Activated naive CD8-positive, alpha-beta T cell treated with anti-CD3 and anti-CD28 coated beads, Interleukin-2, amount 10 ng/mL, durations not matched to agents 7 days and 5 days (primary cell): ENCODE data around the gene LRTM2. TPM values are rescaled to one million over a fixed set of nuclear protein-coding genes. Genes with fewer than 3 reads are reported as not detected.

Experiments used
- ATAC-seq: fragments of 150-1000 bp; cut with Tn5 transposase; one replicate; pipeline ENCODE4 v1.10.0; 2021; ENCODE audit warnings: low read depth, moderate library complexity
- POLR2A ChIA-PET: fragments of 350-600 bp; sonication (Branson Sonifier 250); formaldehyde crosslinking; loops from one replicate; lab custom pipeline; 2021; ENCODE audit warnings: antibody characterized with exemption; lab: Charles Lee
- DNase-seq: peaks from one replicate; pipeline ENCODE4 v3.0.0; 2021
- H3K27ac Mint-ChIP-seq: one replicate; pipeline ENCODE4 v1.8.0; 2022; ENCODE audit warnings: mild to moderate bottlenecking, mixed read lengths
- H3K27me3 Mint-ChIP-seq: one replicate; pipeline ENCODE4 v1.8.0; 2022; ENCODE audit warnings: mild to moderate bottlenecking, moderate library complexity, mixed read lengths
- H3K36me3 Mint-ChIP-seq: one replicate; pipeline ENCODE4 v1.8.0; 2021; ENCODE audit warnings: mild to moderate bottlenecking, mixed read lengths
- H3K4me1 Mint-ChIP-seq: one replicate; pipeline ENCODE4 v1.8.0; 2021; ENCODE audit warnings: mixed read lengths
- H3K4me3 Mint-ChIP-seq: one replicate; pipeline ENCODE4 v1.8.0; 2022; ENCODE audit warnings: mild to moderate bottlenecking, moderate library complexity, mixed read lengths
- H3K9me3 Mint-ChIP-seq: one replicate; pipeline ENCODE4 v1.8.0; 2021; ENCODE audit warnings: mixed read lengths
- total RNA-seq, 2 experiments: library from RNA; stranded (reverse); gene quantifications; one replicate each; pipeline ENCODE4 v1.2.3, GENCODE V29; 2021

Gene LRTM2
- total RNA-seq, 2 experiments from 2014 or later: not detected

GRCh38 chr12:1832801-1833595 is 12.6 kb downstream of the LRTM2 start:
- H3K27me3 Mint-ChIP-seq: peaks cover 14% of the 10 kb centered on the region
- no peak for ATAC-seq
- H3K27ac Mint-ChIP-seq: no peak overlapping the region
- H3K4me1 Mint-ChIP-seq: no peaks in the 10 kb centered on the region
- H3K9me3 Mint-ChIP-seq: no peaks in the 10 kb centered on the region
- DNase-seq: no peak
- POLR2A ChIA-PET: no interaction called here
- no peaks in the 10 kb centered on the region for H3K36me3 Mint-ChIP-seq
- H3K4me3 Mint-ChIP-seq: no peak overlapping the region

GRCh38 chr12:1833596-1834028 is 13.2 kb downstream of the LRTM2 start:
- Mint-ChIP-seq H3K4me1 (no peaks in the 10 kb centered on the region), H3K4me3 (no peak overlapping the region), H3K9me3 (no peaks in the 10 kb centered on the region), H3K36me3 (no peaks in the 10 kb centered on the region), H3K27ac (no peak overlapping the region), H3K27me3 (peaks cover 14% of the 10 kb centered on the region)
- no peak for DNase-seq
- ATAC-seq: no peak
- POLR2A ChIA-PET: no interaction called here

GRCh38 chr12:1834186-1834925 is 14.0 kb downstream of the LRTM2 start:
- no peak overlapping the region for H3K27ac Mint-ChIP-seq
- H3K27me3 Mint-ChIP-seq: peaks cover 16% of the 10 kb centered on the region
- H3K36me3 Mint-ChIP-seq: no peaks in the 10 kb centered on the region
- no peak overlapping the region for H3K4me3 Mint-ChIP-seq
- H3K9me3 Mint-ChIP-seq: no peaks in the 10 kb centered on the region
- ATAC-seq: no peak
- H3K4me1 Mint-ChIP-seq: no peaks in the 10 kb centered on the region
- no peak for DNase-seq
- POLR2A ChIA-PET: no interaction called here

- Mint-ChIP-seq H3K36me3 (no peaks in the 10 kb centered on the region), H3K27me3 (peaks cover 14% of the 10 kb centered on the region), H3K27ac (no peak overlapping the region), H3K9me3 (no peaks in the 10 kb centered on the region), H3K4me1 (no peaks in the 10 kb centered on the region), H3K4me3 (no peak overlapping the region)
- POLR2A ChIA-PET: no interaction called here
- ATAC-seq (no peak), DNase-seq (no peak)
Observed at GRCh38 chr12:1835211-1836131, 15.1 kb downstream of the LRTM2 start.

GRCh38 chr12:1836241-1836803 is 16.0 kb downstream of the LRTM2 start:
- H3K36me3 Mint-ChIP-seq: no peaks in the 10 kb centered on the region
- DNase-seq (no peak), ATAC-seq (no peak)
- no peak overlapping the region for H3K27ac Mint-ChIP-seq
- POLR2A ChIA-PET: no interaction called here
- no peaks in the 10 kb centered on the region for H3K4me1 Mint-ChIP-seq
- peaks cover 6% of the 10 kb centered on the region for H3K27me3 Mint-ChIP-seq
- H3K4me3 Mint-ChIP-seq: no peak overlapping the region
- no peaks in the 10 kb centered on the region for H3K9me3 Mint-ChIP-seq

- Mint-ChIP-seq H3K4me1 (no peaks in the 10 kb centered on the region), H3K36me3 (no peaks in the 10 kb centered on the region), H3K27me3 (peaks cover 5% of the 10 kb centered on the region), H3K27ac (no peak overlapping the region), H3K9me3 (no peaks in the 10 kb centered on the region), H3K4me3 (no peak overlapping the region)
- POLR2A ChIA-PET: no interaction called here
- ATAC-seq: no peak
- no peak for DNase-seq
Observed at GRCh38 chr12:1836854-1837421, 16.6 kb downstream of the LRTM2 start.

GRCh38 chr12:1837541-1838204 is 17.3 kb downstream of the LRTM2 start:
- Mint-ChIP-seq H3K9me3 (no peaks in the 10 kb centered on the region), H3K27me3 (peaks cover 5% of the 10 kb centered on the region), H3K4me1 (no peaks in the 10 kb centered on the region), H3K4me3 (no peak overlapping the region), H3K27ac (no peak overlapping the region), H3K36me3 (no peaks in the 10 kb centered on the region)
- no peak for ATAC-seq
- DNase-seq: no peak
- POLR2A ChIA-PET: no interaction called here

- Mint-ChIP-seq H3K9me3 (no peaks in the 10 kb centered on the region), H3K4me3 (no peak overlapping the region), H3K36me3 (no peaks in the 10 kb centered on the region), H3K27ac (no peak overlapping the region), H3K4me1 (no peaks in the 10 kb centered on the region), H3K27me3 (peaks cover 4% of the 10 kb centered on the region)
- DNase-seq (no peak), ATAC-seq (no peak)
- POLR2A ChIA-PET: no interaction called here
Observed at GRCh38 chr12:1838205-1838993, 18.0 kb downstream of the LRTM2 start.

- H3K4me3 Mint-ChIP-seq: no peak overlapping the region
- H3K27me3 Mint-ChIP-seq: peaks cover 2% of the 10 kb centered on the region
- no peaks in the 10 kb centered on the region for H3K9me3 Mint-ChIP-seq
- no peaks in the 10 kb centered on the region for H3K36me3 Mint-ChIP-seq
- no peak overlapping the region for H3K27ac Mint-ChIP-seq
- DNase-seq (no peak), ATAC-seq (no peak)
- POLR2A ChIA-PET: no interaction called here
- no peaks in the 10 kb centered on the region for H3K4me1 Mint-ChIP-seq
Observed at GRCh38 chr12:1838994-1839365, 18.6 kb downstream of the LRTM2 start.

- peaks cover 2% of the 10 kb centered on the region for H3K27me3 Mint-ChIP-seq
- no peak overlapping the region for H3K4me3 Mint-ChIP-seq
- H3K4me1 Mint-ChIP-seq: no peaks in the 10 kb centered on the region
- ATAC-seq (no peak), DNase-seq (no peak)
- H3K9me3 Mint-ChIP-seq: no peaks in the 10 kb centered on the region
- POLR2A ChIA-PET: no interaction called here
- no peaks in the 10 kb centered on the region for H3K36me3 Mint-ChIP-seq
- no peak overlapping the region for H3K27ac Mint-ChIP-seq
Observed at GRCh38 chr12:1839464-1839863, 19.1 kb downstream of the LRTM2 start.

- Mint-ChIP-seq H3K36me3 (no peaks in the 10 kb centered on the region), H3K4me3 (no peak overlapping the region), H3K9me3 (no peaks in the 10 kb centered on the region), H3K4me1 (no peaks in the 10 kb centered on the region), H3K27me3 (peaks cover 2% of the 10 kb centered on the region), H3K27ac (no peak overlapping the region)
- ATAC-seq (no peak), DNase-seq (no peak)
- POLR2A ChIA-PET: no interaction called here
Observed at GRCh38 chr12:1839956-1840951, 19.9 kb downstream of the LRTM2 start.
